Suprapubic skin (tissue), 4 donors: ENCODE data around the gene SHROOM4.

ENCODE experiments used
- POLR2A ChIP-seq, 2 donors: fragments of 450-650 bp; IDR thresholded peaks; one replicate each; pipeline ENCODE4 v1.6.1; 2017; ENCODE audit warnings: antibody characterized with exemption in 2 of 2, mild to moderate bottlenecking in 2 of 2, moderate library complexity in 2 of 2
- POLR2AphosphoS5 ChIP-seq, 3 donors: sonication (generic); formaldehyde crosslinking; IDR thresholded peaks; one replicate each; pipeline ENCODE4 v1.6.1; 2017; ENCODE audit warnings: antibody characterized with exemption in 3 of 3
- TF ChIP-seq, protein P1 (sequence below), 2 donors: fragments of 200-600 bp in 1 of 2; fragments of 450-650 bp in 1 of 2; sonication (generic) in 1 of 2; IDR thresholded peaks; one replicate each; pipeline ENCODE4 v1.5.1; 2016 to 2019; ENCODE audit warnings: antibody characterized with exemption in 2 of 2, mild to moderate bottlenecking in 1 of 2, moderate library complexity in 1 of 2

DNA sequence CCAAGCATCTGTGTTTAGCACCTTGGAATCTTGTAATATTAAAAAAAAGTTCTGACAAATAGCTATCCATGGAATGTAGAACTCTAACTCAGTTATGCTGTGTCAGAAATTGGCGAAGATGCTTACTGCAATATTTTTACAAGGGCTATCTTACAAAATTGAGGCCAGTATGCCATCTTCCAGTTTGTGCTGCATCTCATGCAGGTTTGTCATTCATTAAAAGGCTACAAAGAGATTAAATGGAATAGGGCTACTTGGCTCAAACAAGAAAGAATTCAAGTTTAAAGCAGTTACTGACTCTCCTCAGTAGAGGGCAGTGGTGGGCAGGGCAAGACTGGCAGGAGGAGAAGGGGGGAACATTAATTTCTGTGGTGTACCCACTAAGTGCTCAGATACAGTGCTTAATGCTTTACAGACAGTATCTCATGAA lies 66.5 kb downstream of the SHROOM4 start:
- TF ChIP-seq POLR2AphosphoS5 (IDR thresholded peaks at IDR 0.05) (no peak), POLR2A (IDR thresholded peaks at IDR 0.05) (no peak)
- TF ChIP-seq, protein P1, sequence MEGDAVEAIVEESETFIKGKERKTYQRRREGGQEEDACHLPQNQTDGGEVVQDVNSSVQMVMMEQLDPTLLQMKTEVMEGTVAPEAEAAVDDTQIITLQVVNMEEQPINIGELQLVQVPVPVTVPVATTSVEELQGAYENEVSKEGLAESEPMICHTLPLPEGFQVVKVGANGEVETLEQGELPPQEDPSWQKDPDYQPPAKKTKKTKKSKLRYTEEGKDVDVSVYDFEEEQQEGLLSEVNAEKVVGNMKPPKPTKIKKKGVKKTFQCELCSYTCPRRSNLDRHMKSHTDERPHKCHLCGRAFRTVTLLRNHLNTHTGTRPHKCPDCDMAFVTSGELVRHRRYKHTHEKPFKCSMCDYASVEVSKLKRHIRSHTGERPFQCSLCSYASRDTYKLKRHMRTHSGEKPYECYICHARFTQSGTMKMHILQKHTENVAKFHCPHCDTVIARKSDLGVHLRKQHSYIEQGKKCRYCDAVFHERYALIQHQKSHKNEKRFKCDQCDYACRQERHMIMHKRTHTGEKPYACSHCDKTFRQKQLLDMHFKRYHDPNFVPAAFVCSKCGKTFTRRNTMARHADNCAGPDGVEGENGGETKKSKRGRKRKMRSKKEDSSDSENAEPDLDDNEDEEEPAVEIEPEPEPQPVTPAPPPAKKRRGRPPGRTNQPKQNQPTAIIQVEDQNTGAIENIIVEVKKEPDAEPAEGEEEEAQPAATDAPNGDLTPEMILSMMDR (IDR thresholded peaks at IDR 0.05), result peak in 1 of 2 donors; percentile 43
